Right lobe of liver (tissue), 4 donors: ENCODE measurements around the gene PWWP3B.

Experiments
- CTCF ChIP-seq, 4 donors: fragments of 200-600 bp in 3 of 4; fragments of 450-650 bp in 1 of 4; IDR thresholded peaks; one replicate each; pipeline versions ENCODE4 v1.5.1 to v1.8.0; 2016 to 2022; ENCODE audit warnings: antibody characterized with exemption in 4 of 4, mild to moderate bottlenecking in 2 of 4
- POLR2A ChIP-seq: fragments of 450-650 bp; IDR thresholded peaks from one replicate; pipeline ENCODE4 v1.6.1; 2017; ENCODE audit warnings: antibody characterized with exemption, mild to moderate bottlenecking
- donor health status: DM: no; HTN: no; CAD: no.
- donor health status: DM: no; HTN: no; CAD: no.
- donor health status: DM: no; HTN: yes; CAD: no.

GRCh38 chrX:106177982-106178321 is 9.8 kb downstream of the PWWP3B start:
- TF ChIP-seq CTCF (IDR thresholded peaks at IDR 0.05) (no peak), POLR2A (no peak)
